ENCODE data around the gene BCAR1. TPM values are rescaled to one million over a fixed set of nuclear protein-coding genes. Genes with fewer than 3 reads are reported as not detected.
A peak's percentile ranks its signal among the peaks of the same experiment; 100 is the strongest.

BCAR1 gene
- polyA plus RNA-seq, 2 of the 4 experiments (the other 2 are of a cell fraction) = 10.2 to 35.8 TPM

DNA sequence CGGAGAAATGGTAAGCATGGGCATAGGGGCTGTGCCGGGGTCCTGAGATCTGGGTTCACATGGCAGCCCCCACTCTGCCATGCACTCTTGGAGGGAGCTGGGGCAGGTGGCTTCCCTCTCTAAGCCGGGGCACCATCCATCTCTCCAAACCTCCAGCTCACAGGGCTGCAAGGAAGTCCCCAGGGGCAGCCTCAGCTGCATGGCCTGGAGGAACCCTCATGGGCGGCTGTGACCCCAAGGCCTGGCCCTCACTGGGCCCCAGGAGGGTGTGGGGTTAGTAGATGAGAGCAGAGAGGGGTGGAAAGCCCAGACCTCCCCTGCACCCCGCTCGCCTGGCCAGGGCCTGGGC lies 47.0 kb downstream of the BCAR1 start:
- H3K9me3 ChIP-seq = no peaks in the 10 kb centered on the region
- ChIA-PET POLR2A (no interaction called here), CTCF (interaction anchor here (0.6 to 10.4 kb wide), 4 partner anchors 11 to 197 kb away, joined by 3 to 158 read pairs (median 63); no protein-coding TSS in a partner anchor)
- no peak overlapping the region for H3K27ac ChIP-seq
- 79% methylated on average over 5 of the region's 6 CpGs for WGBS (ENCODE audit: missing lambda C conversion rate)
- no peak overlapping the region for H3K4me2 ChIP-seq
- ATAC-seq (peak in 1 of 2 experiments; percentile 49; a peak in 3 of 6 replicates), FAIRE-seq (no peak), DNase-seq (ENCODE audit: low read depth in 1 of 2, low spot score in 1 of 2) (no peak)
- no peaks in the 10 kb centered on the region for H3K4me1 ChIP-seq
- no peak for TF ChIP-seq TFCP2L1 (CRISPR knock-in tag; IDR thresholded peaks at IDR 0.05)
- no peak for TF ChIP-seq ZSCAN20 (CRISPR knock-in tag; IDR thresholded peaks at IDR 0.05)
- TF ChIP-seq RNF2 (IDR thresholded peaks at IDR 0.05; ENCODE audit: borderline replicate concordance, low read depth) = no peak
- no peak for TF ChIP-seq NR3C1 (IDR thresholded peaks at IDR 0.05)
- no peak for TF ChIP-seq CBX8 (IDR thresholded peaks at IDR 0.05)
- TF ChIP-seq, protein P1, sequence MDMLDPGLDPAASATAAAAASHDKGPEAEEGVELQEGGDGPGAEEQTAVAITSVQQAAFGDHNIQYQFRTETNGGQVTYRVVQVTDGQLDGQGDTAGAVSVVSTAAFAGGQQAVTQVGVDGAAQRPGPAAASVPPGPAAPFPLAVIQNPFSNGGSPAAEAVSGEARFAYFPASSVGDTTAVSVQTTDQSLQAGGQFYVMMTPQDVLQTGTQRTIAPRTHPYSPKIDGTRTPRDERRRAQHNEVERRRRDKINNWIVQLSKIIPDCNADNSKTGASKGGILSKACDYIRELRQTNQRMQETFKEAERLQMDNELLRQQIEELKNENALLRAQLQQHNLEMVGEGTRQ (IDR thresholded peaks at IDR 0.05) = no peak
- TF ChIP-seq CBX2 (IDR thresholded peaks at IDR 0.05; ENCODE audit: borderline replicate concordance, low read depth) = no peak
- TF ChIP-seq, protein P2, sequence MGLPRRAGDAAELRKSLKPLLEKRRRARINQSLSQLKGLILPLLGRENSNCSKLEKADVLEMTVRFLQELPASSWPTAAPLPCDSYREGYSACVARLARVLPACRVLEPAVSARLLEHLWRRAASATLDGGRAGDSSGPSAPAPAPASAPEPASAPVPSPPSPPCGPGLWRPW (IDR thresholded peaks at IDR 0.05) = no peak
- TF ChIP-seq NPAS2 (CRISPR knock-in tag; IDR thresholded peaks at IDR 0.05; ENCODE audit: borderline replicate concordance) = no peak
- no peak for TF ChIP-seq PHF8 (IDR thresholded peaks at IDR 0.05; ENCODE audit: borderline replicate concordance, low read depth)
- no peak for TF ChIP-seq EHMT2 (IDR thresholded peaks at IDR 0.05; ENCODE audit: low read depth)
- no peak for TF ChIP-seq EP300 (IDR thresholded peaks at IDR 0.05)
- no peak for TF ChIP-seq HOXA7 (CRISPR knock-in tag; IDR thresholded peaks at IDR 0.05)
- no peak for TF ChIP-seq ZNF302 (CRISPR knock-in tag; IDR thresholded peaks at IDR 0.05)
- no peak for TF ChIP-seq CEBPB (IDR thresholded peaks at IDR 0.05)
- TF ChIP-seq FOXS1 (CRISPR knock-in tag; IDR thresholded peaks at IDR 0.05) = no peak
- no peak for TF ChIP-seq MYC (IDR thresholded peaks at IDR 0.05; ENCODE audit: borderline replicate concordance, low read length)
- no peak overlapping the region for H3K4me3 ChIP-seq

DNA sequence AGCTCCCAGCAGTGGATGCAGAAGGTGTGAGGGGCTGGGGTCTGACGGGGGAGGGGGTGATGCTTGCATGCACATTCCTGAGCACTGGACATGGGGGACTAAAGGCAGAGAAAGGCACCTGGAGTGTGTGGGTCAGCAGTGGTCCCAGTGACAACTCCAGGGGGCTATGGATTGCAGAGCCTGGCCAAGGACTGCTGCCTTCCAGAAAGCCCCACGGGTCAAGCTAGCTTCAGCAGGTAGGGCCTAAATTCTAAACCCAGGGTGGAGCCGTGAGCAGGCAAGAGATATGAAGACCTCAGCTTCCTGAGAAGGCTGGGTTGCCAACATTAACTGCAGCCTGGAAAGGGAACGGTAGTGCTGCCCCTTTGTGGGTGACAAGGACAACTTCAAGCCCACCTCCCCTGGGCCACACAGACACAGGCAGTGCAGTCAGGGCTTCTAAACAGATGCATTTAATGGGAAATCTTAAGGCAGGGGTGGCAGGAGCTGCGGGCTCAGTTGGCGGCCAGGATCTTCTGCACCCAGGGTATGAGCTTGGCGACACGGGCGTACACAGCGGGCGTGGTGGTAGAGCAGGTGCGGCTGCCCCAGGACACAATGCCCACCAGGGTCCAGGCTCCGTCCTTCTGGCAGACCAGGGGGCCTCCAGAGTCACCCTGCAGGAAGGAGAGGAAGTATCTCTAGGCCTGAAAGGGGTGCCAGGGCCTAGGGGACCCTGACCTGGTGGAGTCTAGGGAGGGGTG lies 47.6 kb downstream of the BCAR1 start:
- Histone ChIP-seq H3K4me2 (no peak overlapping the region), H3K27ac (no peak overlapping the region), H3K9me3 (no peaks in the 10 kb centered on the region), H3K4me1 (no peaks in the 10 kb centered on the region), H3K4me3 (no peak overlapping the region)
- TF ChIP-seq RARB (CRISPR knock-in tag; IDR thresholded peaks at IDR 0.05) (no peak), KDM1A (IDR thresholded peaks at IDR 0.05; ENCODE audit: low read depth) (no peak), HOXB13 (CRISPR knock-in tag; IDR thresholded peaks at IDR 0.05; ENCODE audit: low read depth) (no peak), EHMT2 (IDR thresholded peaks at IDR 0.05; ENCODE audit: low read depth) (no peak), EHF (CRISPR knock-in tag; IDR thresholded peaks at IDR 0.05) (no peak), CBX8 (IDR thresholded peaks at IDR 0.05) (no peak), TFCP2L1 (CRISPR knock-in tag; IDR thresholded peaks at IDR 0.05) (no peak), FOSL2 (IDR thresholded peaks at IDR 0.05) (no peak), FOSL2 (CRISPR knock-in tag; IDR thresholded peaks at IDR 0.05) (no peak), MYC (IDR thresholded peaks at IDR 0.05; ENCODE audit: borderline replicate concordance, low read length) (no peak), POLR2AphosphoS2 (conservative IDR thresholded peaks at IDR 0.05; ENCODE audit: low read length) (no peak), ZSCAN20 (CRISPR knock-in tag; IDR thresholded peaks at IDR 0.05) (no peak)
- TF ChIP-seq, protein P3, sequence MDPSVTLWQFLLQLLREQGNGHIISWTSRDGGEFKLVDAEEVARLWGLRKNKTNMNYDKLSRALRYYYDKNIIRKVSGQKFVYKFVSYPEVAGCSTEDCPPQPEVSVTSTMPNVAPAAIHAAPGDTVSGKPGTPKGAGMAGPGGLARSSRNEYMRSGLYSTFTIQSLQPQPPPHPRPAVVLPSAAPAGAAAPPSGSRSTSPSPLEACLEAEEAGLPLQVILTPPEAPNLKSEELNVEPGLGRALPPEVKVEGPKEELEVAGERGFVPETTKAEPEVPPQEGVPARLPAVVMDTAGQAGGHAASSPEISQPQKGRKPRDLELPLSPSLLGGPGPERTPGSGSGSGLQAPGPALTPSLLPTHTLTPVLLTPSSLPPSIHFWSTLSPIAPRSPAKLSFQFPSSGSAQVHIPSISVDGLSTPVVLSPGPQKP (IDR thresholded peaks at IDR 0.05; ENCODE audit: low read depth, low read length) = no peak
- TF ChIP-seq, protein P4, sequence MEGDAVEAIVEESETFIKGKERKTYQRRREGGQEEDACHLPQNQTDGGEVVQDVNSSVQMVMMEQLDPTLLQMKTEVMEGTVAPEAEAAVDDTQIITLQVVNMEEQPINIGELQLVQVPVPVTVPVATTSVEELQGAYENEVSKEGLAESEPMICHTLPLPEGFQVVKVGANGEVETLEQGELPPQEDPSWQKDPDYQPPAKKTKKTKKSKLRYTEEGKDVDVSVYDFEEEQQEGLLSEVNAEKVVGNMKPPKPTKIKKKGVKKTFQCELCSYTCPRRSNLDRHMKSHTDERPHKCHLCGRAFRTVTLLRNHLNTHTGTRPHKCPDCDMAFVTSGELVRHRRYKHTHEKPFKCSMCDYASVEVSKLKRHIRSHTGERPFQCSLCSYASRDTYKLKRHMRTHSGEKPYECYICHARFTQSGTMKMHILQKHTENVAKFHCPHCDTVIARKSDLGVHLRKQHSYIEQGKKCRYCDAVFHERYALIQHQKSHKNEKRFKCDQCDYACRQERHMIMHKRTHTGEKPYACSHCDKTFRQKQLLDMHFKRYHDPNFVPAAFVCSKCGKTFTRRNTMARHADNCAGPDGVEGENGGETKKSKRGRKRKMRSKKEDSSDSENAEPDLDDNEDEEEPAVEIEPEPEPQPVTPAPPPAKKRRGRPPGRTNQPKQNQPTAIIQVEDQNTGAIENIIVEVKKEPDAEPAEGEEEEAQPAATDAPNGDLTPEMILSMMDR (IDR thresholded peaks at IDR 0.05) = no peak
- FAIRE-seq (no peak), DNase-seq (ENCODE audit: low read depth in 1 of 2, low spot score in 1 of 2) (no peak), ATAC-seq (no peak)
- ChIA-PET CTCF (interaction anchor here (0.6 to 10.4 kb wide), 5 partner anchors 11 to 198 kb away, joined by 3 to 158 read pairs (median 3); no protein-coding TSS in a partner anchor), POLR2A (no interaction called here)
- 73% methylated on average over 13 of the region's 13 CpGs for WGBS (ENCODE audit: missing lambda C conversion rate)
